ENCODE measurements around the gene CIAO2A.
A peak's percentile ranks its signal among the peaks of the same experiment; 100 is the strongest.
"Not testable (repeated sequence)": the region's sequence is repeated elsewhere in the genome, so short reads cannot be mapped to it uniquely, and the experiment has no call there.

Gene CIAO2A

DNA sequence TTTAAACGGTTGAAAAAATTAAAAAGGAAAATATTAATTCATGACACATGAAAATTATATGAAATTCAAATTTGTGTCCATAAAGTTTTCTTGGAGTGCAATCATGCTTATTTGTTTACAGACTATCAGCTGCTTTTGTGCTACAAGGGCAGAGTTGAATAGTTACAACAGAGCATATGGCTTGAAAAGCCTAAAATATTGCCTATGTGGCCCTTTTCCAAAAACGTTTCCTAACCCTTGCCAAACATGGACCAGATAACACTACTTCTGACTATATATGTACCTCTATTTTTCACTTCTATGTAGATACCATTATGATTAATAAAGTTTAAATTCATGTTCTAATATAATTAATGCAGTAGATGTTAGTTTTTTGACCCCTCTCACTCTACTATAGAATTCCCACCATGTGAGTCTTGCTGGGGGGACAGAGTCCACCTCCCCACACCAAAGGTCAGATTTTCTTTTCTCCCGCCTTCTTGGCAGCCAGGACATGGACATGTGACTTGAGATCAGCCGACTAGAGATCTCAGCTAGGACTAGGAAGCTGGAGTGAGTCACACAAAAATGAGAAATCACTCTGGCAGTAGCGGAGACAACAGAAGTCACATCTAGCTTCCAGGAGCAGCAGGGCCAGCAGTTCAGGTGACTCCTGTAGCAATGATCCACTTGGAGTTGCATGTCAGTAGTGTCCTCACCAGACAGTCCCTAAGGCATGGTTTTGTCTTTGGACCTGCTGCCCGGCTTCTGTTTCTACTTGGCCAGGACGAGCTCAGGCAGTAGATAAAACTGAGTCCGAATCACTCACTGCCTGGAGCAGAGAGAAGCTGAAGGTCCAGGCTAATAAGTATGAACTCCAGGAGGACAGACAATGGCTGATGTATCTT, 22.4 kb downstream of the CIAO2A start:
- DNase-seq: no peak

DNA sequence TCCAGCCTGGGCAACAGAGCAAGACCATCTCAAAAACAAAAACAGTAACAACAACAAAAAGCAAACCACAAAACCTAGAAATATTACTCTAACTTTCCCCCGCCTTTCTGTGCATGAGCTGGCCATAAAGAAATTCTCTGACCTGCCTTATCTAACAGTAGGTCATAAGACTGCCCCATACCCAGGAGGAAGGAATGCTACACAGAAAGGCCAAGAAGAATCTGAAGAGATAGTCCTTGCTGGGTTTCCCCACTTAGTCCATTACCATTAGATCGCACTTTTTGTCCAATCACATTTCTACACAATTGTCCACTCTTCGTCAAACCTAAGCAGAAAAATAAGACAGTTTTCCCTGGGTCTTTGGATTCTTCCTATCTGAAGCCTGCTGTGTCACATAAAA, 23.5 kb downstream of the CIAO2A start:
- no peak for DNase-seq

DNA sequence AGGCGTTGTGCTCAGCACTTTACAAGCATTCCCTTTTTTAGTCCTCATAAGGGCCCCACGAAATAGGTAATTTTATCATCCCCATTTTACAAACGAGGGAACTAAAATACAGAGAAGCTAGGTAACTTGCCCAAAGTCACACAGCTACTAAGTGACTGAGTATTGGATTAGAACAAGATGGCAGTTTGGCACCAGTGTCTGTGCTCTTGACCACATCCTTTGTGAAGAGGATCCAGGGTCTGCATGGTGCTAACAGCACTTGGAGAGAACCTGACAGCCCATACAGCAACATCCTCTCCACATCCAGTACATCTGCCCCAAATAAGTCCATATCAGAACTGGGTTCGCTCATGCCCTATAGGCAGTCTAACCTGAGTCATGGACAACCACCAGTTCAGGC, 25.5 kb downstream of the CIAO2A start:
- DNase-seq: no peak

DNA sequence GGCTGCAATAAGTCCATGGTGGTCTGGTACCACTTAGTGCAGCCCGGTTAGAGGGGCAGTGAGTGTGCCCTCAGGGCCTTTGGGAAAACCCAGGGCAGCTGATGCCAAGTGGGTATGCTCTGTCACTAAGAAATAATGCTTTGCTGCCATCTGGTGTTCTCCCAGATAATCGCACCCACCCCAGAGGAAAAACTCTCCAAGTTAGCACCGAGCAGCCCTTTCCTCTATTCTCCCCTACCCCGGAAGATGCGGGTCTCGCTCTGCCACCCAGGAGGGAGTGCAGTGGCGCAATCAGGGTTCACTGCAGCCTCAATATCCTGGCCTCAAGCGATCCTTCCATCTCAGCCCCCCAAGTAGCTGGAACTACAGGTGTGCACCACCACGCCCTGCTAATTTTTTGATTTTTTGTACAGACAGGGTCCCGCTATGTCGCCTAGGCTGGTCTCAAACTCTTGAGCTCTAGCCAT, 26.0 kb downstream of the CIAO2A start:
- DNase-seq: peak; percentile 77

DNA sequence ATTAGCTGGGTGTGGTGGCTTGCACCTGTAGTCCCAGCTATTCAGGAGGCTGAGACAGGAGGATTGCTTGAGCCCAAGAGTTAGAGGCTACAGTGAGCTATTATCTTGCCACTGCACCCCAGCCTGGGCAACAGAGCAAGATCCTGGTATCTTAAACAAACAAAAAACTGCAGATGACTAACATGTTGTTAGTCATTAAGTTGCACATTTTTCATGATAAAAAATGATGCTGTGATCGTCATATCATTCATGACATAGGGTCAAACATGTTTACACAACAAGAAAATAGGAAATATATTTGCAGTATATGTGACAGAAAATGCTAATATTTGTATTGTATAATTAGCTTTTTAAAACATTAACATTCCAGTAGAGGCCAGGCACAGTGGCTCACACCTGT, 27.2 kb downstream of the CIAO2A start:
- no peak for DNase-seq

DNA sequence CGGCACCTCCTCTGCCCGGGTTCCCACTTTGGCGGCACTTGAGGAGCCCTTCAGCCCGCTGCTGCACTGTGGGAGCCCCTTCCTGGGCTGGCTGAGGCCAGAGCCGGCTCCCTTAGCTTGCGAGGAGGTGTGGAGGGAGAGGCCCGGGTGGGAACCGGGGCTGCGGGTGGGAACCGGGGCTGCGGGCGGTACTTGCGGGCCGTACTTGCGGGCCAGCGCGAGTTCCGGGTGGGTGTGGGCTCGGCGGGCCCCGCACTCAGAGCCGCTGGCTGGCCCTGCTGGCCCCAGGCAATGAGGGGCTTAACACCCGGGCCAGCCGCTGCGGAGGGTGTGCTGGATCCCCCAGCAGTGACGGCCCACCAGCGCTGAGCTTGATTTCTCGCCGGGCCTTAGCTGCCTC, 32.9 kb downstream of the CIAO2A start:
- DNase-seq: no peak

DNA sequence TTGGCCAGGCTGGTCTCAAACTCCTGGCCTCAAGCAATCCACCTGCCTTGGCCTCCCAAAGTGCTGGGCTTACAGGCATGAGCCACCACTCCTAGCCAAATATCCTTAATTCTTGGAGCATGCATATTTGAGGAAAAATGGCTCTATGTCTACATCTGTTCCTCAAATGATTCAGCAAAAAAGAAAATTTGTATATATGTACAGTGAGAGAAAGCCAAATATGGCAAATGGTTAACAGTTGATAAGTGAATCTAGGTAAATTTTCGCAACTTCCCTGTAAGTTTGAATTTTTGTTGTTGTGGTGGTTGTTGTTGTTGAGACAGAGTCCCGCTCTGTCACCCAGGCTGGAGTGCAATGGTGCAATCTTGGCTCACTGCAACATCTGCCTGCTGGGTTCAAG, 34.5 kb downstream of the CIAO2A start:
- DNase-seq: not testable (repeated sequence)

DNA sequence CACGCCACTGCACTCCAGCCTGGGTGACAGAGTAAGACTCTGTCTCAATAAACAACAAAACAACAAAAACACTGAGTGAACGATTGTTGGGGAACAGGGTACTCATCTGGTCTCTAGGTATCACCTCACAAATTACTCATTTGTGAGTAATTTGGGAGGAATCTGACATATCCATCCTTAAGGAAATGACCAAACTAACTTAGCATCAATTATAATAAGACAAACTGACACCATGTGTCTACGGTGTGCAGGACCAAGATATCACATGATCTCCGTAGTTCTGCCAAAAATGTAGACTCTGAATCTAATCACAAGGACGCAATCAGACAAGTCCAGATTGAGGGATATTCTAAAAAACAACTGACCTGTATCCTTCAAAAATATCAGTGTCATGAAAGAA, 35.4 kb downstream of the CIAO2A start:
- DNase-seq: no peak

DNA sequence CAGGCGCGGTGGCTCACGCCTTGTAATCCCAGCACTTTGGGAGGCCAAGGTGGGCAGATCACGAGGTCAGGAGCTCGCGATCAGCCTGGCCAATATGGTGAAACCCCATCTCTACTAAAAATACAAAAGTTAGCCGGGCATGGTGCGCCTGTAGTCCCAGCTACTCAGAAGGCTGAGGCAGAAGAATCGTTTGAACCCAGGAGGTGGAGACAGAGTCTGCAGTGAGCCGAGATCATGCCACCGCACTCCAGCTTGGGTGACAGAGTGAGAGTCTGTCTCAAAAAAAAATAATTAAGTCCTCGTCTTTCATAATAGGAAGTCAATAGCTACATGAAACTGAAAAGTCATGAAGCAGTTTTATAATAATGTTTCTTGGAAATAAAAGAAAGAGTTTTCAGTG, 40.0 kb downstream of the CIAO2A start:
- not testable (repeated sequence) for DNase-seq

DNA sequence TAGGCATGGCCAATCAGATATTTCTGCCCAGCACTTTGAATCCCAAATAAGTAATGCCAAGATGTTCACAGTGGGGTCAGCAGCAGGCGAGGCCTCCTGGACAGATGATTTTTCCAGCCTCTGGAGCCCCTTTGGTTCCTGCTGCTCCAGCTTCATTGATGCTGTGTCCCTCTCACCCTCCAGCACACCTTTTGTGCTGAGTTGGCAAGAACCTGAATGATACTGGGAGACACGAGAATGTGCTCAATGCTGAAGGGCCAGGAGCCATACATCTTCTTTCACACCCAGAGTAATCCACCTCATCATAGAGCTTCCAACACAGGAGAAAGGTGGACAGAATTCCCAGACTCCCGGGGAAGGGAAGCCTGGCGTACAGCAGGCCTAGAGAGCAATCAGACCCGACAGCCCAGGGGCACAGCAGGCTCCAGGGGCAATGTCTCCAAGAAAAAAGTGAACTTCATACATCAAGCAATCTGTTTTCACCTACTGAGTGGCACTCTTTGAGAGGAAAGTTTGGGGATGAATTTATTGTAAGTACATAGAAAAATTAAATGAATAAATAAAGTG, 40.6 kb downstream of the CIAO2A start:
- DNase-seq: no peak

DNA sequence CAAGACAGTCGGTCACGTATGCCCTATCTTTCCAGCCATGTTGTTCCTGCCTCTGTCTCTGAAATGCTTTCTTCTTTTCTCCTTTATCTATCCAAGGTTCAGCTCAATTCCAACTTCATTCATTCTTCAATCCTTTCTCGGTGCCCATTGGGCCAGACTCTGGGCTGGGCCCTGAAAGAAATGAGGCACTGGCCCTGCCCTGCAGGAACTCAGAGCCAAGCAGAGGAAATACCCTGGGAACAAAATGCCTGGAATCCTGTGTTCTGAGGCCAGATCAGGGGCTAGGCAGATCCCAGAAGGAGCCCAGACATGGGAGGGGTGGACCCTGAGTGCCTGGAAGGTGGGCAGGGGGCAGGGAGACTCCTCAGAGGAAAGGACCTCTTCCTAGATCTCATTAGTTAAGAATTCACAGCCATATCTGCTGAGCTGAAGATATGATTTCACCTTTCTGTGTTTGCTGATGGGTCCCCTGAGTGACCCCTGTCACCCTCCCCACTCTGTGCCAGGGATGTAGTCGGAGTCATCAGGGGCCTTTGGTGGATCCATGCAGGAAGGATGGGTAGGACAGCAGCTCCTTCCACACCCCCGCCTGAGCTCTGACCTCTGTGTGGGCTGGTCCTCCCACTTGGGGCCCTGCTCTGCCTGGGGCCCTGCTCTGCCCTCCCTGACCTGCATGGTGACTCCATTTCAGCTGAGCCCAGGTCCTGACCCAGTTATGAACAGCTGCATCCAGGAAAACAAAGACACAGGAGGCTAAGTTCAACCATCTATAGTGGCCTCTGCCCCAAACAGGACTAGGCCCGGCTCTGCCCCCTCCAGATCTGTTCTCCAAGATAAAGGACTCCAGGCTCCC, 42.0 kb downstream of the CIAO2A start:
- DNase-seq: no peak

DNA sequence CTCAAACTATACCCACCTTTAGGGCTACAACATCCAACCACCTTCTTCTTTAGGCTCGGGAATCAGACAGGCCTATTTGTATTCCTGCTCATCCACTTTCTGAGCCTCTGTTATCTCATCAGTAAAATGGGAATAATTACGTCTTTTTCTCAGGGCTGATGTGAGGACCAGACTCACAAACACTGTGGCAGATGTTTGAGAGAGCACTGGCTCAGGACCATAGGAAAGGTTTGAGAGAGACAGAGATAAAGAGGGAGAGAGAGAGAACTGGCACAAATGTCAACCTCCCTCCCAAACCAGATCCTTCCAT, 42.6 kb downstream of the CIAO2A start:
- DNase-seq: no peak

DNA sequence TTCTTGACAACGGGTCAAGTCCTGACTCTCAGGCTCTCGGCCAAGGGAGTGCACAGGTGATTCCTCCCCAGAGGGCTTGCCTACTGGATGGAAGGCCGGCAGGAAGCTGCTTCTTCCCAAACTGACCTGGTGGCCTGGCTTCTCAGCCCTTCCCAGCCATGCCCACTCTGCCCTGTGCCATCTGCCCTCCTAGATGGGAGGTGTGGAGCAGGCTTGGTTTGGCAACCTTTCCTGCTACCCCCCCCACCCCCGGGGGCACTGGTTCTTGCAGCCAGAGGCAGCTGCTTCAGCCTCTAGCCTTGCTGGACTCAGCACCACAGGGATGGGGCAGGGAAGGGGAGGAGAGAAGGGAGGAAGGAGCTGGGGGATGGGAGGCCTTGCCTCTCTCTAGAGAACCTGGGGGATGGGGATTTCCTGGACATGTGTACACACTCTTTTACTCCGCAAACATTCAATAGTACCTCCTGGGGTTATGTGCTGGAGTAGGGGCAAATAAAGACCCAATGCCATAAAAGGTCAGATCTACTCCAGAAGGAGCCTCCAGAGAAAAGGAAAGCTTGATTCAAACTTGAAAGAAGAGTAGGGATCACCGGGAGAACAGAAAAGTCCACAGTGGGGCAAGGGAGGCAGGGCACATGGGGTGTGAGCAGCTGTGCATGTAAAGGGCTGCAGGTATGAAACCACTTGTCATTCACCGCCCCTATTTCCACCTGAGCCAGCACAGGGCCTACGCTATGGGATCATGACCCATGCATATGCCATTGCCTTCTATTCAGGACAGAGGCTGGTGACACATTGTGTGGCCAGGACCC, 43.2 kb downstream of the CIAO2A start:
- DNase-seq: no peak

DNA sequence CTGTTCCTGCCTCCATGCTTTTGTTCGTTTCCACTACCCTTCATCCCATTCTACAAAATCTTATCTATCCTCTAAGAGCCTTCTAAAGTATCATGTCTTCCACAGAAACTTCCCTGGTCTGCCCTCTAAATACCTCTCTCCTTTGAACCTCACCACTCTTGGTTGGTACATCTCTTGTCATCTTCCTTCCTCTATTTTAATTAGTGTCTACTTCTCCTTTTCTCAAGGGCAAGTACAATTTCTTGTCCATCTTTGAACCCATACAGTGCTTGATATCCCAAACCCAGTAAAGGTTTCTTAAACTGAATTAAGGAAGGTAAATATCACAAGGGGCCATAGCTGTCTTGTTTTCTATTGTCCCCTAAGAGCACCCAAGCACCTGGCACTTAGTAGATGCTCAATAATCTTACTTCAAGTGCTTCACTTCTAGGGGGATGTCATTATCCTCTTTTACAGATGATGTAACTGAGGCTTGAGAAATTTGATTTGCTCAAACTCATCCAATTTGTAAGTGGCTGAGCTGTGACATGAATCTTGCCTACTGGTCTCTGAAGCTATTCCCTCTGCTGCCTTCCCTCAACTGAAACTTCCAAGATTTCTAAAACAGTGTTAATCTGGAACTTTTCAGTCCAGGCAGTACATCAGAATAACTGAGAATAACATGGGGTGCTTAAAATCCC, 44.7 kb downstream of the CIAO2A start:
- DNase-seq: no peak

DNA sequence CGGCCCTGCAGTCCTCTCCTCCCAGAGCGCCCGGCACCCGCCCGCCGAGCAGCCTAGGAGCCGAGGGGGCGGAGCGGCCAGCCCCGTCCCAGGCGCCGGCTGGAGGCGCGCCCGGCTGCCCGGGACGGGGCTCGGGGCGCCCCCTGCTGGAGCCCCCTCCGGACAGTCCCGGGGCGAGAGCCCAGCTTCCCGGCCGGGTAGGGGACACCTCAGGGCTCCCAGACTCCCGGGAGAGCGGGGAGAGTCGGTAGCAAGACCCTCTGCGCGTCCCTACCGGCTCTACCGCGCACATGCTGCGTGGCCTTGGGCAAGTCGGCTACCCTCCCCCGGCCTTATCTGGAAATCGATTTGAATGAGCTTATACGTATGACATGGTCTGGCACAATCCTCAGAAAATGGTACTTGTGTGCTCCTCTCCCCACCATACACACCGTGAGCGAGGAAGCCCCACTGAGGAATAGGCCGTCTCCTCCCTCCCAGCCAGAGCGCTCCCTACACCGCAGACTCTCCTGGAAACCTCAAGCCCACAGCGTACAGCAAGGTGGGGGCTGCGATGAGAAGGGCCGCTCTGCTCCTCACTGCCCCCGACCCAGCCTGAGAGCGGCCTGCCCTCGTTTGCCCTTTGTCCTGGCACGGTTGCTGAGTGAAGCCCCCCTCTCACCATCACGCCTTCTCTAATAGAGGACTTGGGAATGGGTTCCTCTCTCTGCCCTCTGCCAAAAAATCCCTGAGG, 47.1 kb downstream of the CIAO2A start, which contains the start of gene DAPK2:
TSS of gene DAPK2 (minus strand) at position 65 of the 733 bp plus-strand sequence. CDS start 6,224 bp downstream, outside the sequence.
- DNase-seq: peak; percentile 83

DNA sequence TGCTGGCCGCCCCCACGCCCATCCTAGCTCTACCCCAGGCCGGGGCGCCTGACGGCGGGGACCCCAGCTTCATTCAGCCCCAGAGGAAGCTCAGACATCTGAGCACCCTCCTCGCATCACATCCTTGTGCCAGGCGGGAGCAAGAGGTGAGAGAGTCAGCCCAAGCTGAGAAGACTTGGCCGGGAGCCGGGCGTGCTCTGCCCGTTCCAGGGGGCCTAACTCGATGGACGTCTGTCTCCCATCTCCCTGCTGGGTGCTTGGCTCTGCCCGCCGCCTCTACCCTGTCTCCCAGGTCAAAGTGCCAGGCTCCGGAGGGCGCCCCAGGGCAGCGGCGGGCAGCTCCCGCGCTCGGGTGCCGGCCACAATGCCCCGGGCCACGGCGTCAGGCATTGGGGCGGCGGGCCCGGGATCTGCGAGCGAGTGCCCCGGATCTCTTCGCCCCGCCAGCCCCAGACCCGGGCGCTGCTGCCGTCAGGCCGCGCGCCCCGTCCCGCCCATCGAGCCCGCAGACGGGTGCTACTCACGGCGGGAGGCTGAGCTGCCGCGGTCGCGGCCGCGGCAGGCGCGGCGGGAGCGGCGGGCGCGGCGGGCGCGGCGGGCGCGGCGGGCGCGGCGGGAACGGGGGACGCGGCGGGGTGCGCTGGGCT, 47.7 kb downstream of the CIAO2A start:
- DNase-seq: no peak

DNA sequence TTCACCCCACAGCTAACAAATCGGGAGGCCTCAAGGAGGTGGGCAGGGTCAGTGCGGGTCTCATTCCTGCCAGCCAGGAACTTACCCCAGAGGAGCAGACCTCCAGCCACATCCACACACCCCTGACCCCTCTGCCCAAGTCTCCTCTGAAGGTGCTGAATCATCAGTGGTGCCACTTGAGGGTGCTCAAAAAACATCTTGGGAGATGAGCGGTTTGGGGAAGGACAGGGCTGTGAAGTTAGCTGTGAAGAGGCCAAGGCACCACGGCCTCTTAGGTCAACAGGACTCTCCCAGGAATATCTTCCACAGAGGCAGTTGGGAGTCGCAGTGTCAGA, 48.6 kb downstream of the CIAO2A start:
- DNase-seq: no peak

DNA sequence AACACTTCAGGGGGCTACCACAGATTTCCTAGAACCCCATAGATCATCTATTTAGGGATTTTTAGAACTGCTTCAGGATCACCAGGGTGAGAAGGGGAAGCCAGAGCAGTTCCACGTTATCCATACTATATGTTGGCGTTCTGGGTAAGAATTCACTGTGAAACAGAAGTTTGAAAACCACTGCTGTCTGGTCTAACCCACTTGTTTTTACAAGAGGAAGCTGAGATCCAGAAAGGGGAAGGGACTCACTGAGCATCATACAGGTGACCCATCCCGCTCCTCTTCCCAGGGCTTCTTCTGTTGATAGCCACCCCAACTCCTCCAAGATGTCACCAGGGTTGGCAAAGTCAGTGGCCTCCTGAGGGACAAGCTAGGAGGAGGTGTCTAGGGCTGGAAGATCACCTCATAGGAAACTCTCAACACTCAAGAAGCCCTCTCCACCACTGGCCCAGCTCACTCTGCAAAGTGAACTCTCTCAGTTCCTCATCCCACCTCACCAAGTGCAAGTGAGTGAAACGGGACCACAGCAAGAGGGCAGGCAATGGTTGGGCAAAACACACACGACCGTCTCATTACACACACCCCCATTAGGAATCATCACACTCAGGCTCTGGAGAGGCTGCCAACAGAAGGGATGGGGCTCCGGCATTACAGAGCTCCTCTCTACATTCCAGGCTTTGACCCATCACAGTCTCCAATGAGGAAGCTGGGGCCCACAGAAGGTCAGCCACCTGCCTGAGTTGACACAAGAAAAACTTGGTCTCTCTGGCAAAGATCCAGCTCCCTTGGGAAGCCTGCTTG, 49.1 kb downstream of the CIAO2A start:
- no peak for DNase-seq

DNA sequence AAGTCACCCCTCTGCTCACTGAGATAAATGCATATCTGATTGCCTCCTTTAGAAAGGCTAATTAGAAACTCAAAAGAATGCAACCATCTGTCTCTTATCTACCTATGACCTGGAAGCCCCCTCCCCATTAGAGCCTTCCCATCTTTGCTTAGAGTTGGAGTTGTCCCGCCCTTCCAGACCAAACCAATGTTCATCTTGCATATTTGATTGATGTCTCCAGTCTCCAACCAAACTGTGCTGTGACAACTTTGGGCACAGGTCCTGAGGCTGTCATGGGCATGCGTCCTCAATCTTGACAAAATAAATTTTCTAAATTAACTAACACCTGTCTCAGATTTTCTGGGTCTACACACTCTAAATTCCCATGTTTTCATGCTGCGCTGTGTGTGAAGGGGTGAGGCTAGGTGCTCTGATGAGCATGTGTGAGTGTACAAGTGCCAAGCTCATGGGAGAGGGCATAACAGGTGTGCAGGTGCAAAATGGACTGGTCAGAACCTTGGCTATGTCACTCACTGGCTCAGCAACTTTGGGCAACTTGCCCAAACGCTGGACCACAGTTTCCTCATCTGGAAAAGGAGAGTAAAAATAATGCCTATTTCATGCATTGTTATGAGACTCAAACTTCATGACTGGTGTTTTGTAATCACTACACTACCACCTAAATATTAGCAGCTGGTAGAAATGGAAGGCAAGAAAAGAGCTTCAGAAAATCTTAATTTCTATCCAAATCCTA, 54.6 kb downstream of the CIAO2A start:
- no peak for DNase-seq

Data from midbrain (tissue), 1 donor.